ENCODE results near the gene LMTK3. TPM values are rescaled to one million over a fixed set of nuclear protein-coding genes. Genes with fewer than 3 reads are reported as not detected.

The LMTK3 gene
- total and polyA plus RNA-seq, 9 of the 15 experiments (the other 6 are each of a cell fraction or from before 2014, with no cell fraction given), result 0.35 to 12.3 (median 2.0) TPM; not detected in 2

- in situ Hi-C loops (cut with MboI) (no loop called here), intact Hi-C loops (cut with micrococcal nuclease) (no loop called here)
- DNase-seq (ENCODE audit: extremely low read depth in 1 of 4, low spot score in 3 of 4), result no peak
- Histone ChIP-seq H3K27me3 (ENCODE audit: control insufficient read depth in 2 of 2, insufficient read depth in 2 of 2, low read length in 2 of 2) (no peaks in the 10 kb centered on the region), H3K4me3 (no peak overlapping the region), H3K27ac (ENCODE audit: extremely low read depth, low read depth, low read length) (no peak overlapping the region), H3K4me1 (replicated peaks in 1 of 2; ENCODE audit: control insufficient read depth in 2 of 2, insufficient read depth in 2 of 2, low read length in 2 of 2) (no peaks in the 10 kb centered on the region; a peak in 1 of 5 replicates), H3K4me2 (ENCODE audit: insufficient read depth, low read length) (no peak overlapping the region), H3K9me1 (ENCODE audit: control insufficient read depth, insufficient read depth, low read length) (no peaks in the 10 kb centered on the region), H4K20me1 (replicated peaks; ENCODE audit: control insufficient read depth, insufficient read depth, low read length) (no peaks in the 10 kb centered on the region), H3K9ac (ENCODE audit: insufficient read depth in 1 of 2, low read depth in 2 of 2, low read length in 2 of 2) (no peak overlapping the region), H3K9me3 (replicated peaks; ENCODE audit: control insufficient read depth, insufficient read depth, low read depth, low read length) (peaks cover 4% of the 10 kb centered on the region; the same call in 1 of the 2 replicates), H2AFZ (ENCODE audit: low read depth, low read length) (no peak overlapping the region), H3K36me3 (ENCODE audit: control insufficient read depth, insufficient read depth, low read length) (no peaks in the 10 kb centered on the region), H3K79me2 (ENCODE audit: control insufficient read depth, insufficient read depth, low read length) (no peaks in the 10 kb centered on the region)
- ChIA-PET POLR2A (interaction anchor here (0.6 kb wide), 2 partner anchors 126 to 613 kb away, joined by 3 to 5 read pairs; no protein-coding TSS in a partner anchor), CTCF (ENCODE audit: low intra/inter-chr PET ratio) (interaction anchor here (0.6 kb wide), 1 partner anchor 23 kb away, joined by 3 read pairs; no protein-coding TSS in a partner anchor)
- no peak for FAIRE-seq
- BruUV-seq (replicated peaks), result no TSS peak
- WGBS (ENCODE audit: insufficient coverage, low coverage, missing lambda C conversion rate), result 69% methylated on average over 4 of the region's 4 CpGs
- ATAC-seq, result no peak
- no peak for TF ChIP-seq PTRF (tag; IDR thresholded peaks at IDR 0.05)
- no peak for TF ChIP-seq SRF (CRISPR knock-in tag; IDR thresholded peaks at IDR 0.05)
- no peak for TF ChIP-seq HNRNPUL1 (IDR thresholded peaks at IDR 0.05; ENCODE audit: low read length)
- no peak for TF ChIP-seq SRSF7 (optimal IDR thresholded peaks at IDR 0.05; ENCODE audit: low read depth, low read length)
- no peak for TF ChIP-seq HMGN3 (IDR thresholded peaks at IDR 0.05; ENCODE audit: borderline replicate concordance, extremely low read depth, insufficient read length, low read depth, low read length)
- no peak for TF ChIP-seq E2F8 (IDR thresholded peaks at IDR 0.05; ENCODE audit: low read depth, partially characterized antibody)
- TF ChIP-seq ZNF592 (IDR thresholded peaks at IDR 0.05), result no peak
- TF ChIP-seq ELK3 (CRISPR knock-in tag; IDR thresholded peaks at IDR 0.05), result no peak
- TF ChIP-seq MCM5 (IDR thresholded peaks at IDR 0.05; ENCODE audit: low read depth), result no peak
- TF ChIP-seq POLR2B (IDR thresholded peaks at IDR 0.05; ENCODE audit: low read depth, partially characterized antibody), result no peak
- TF ChIP-seq NR3C1 (CRISPR knock-in tag; IDR thresholded peaks at IDR 0.05), result no peak
- TF ChIP-seq CBX3 (IDR thresholded peaks at IDR 0.05; ENCODE audit: borderline replicate concordance in 1 of 2, low read length in 2 of 2), result 0 out of 3 replicates have a peak, but pooled peaks of 1 of the 2 experiments have one; percentile 27
- TF ChIP-seq SUPT5H (IDR thresholded peaks at IDR 0.05), result no peak
- TF ChIP-seq YY1 (IDR thresholded peaks at IDR 0.05; ENCODE audit: borderline replicate concordance in 1 of 3, control insufficient read depth in 1 of 3, extremely low read depth in 1 of 3, insufficient read depth in 3 of 3, insufficient read length in 1 of 3, insufficient replicate concordance in 2 of 3, low read depth in 1 of 3, low read length in 2 of 3), result peak in 2 of 3 experiments; percentile 32 to 82
These were observed 17.5 kb upstream of the LMTK3 start for GRCh38 chr19:48529156-48529555.
